ENCODE results near the gene LRCOL1. TPM values are rescaled to one million over a fixed set of nuclear protein-coding genes. Genes with fewer than 3 reads are reported as not detected.

The LRCOL1 gene
- total RNA-seq, 4 donors from 2014 or later: 0.83 TPM; not detected in 3

DNA sequence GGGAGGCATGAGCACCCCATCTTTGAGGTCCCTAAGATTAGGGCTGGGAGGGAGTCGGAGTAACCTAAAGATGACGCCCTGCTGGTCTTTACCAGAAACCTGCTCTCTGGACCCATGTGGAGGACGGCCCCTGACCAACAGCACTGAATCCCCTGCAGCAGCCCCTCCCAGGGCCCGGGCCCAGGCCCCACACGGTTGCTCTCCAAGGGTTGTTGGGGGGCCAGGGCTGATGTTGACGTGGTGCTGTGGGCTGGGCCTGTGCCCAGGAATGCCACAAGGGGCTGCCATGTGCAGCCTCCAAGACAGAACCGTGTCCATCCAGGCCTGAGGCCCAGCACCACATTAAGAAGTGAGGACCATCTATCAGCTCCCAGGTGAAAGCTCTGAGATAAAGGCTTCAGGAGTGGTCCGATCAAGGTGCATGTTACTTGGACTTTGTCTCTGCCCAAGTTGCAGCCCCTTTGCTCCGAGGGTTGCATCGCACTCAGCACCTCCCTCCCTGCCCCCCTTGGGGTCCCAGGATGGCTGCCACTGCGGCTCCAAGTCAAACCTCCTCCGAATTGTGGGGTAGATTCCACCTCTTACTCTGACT lies 29.6 kb downstream of the LRCOL1 start:
- H3K4me1 ChIP-seq: no peaks in the 10 kb centered on the region
- intact Hi-C loops (cut with DNase I; ENCODE audit: low total_unique reads) (no loop called here), in situ Hi-C loops (cut with MboI; ENCODE audit: low sequenced_read_pairs in 4 of 4) (no loop called here)
- ATAC-seq: no peak
- no peak overlapping the region for H3K4me3 ChIP-seq
- H3K9me3 ChIP-seq: no peaks in the 10 kb centered on the region
- TF ChIP-seq, protein P1, sequence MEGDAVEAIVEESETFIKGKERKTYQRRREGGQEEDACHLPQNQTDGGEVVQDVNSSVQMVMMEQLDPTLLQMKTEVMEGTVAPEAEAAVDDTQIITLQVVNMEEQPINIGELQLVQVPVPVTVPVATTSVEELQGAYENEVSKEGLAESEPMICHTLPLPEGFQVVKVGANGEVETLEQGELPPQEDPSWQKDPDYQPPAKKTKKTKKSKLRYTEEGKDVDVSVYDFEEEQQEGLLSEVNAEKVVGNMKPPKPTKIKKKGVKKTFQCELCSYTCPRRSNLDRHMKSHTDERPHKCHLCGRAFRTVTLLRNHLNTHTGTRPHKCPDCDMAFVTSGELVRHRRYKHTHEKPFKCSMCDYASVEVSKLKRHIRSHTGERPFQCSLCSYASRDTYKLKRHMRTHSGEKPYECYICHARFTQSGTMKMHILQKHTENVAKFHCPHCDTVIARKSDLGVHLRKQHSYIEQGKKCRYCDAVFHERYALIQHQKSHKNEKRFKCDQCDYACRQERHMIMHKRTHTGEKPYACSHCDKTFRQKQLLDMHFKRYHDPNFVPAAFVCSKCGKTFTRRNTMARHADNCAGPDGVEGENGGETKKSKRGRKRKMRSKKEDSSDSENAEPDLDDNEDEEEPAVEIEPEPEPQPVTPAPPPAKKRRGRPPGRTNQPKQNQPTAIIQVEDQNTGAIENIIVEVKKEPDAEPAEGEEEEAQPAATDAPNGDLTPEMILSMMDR (IDR thresholded peaks at IDR 0.05 in 4 of 5, conservative IDR thresholded peaks at IDR 0.05 in 1 of 5): no peak
- TF ChIP-seq POLR2A (IDR thresholded peaks at IDR 0.05): no peak
- H3K27me3 ChIP-seq: no peaks in the 10 kb centered on the region
- H3K27ac ChIP-seq: no peak overlapping the region
- no peak for DNase-seq
- H3K36me3 ChIP-seq: peaks cover 0 to 19% of the 10 kb centered on the region in 2 donors

DNA sequence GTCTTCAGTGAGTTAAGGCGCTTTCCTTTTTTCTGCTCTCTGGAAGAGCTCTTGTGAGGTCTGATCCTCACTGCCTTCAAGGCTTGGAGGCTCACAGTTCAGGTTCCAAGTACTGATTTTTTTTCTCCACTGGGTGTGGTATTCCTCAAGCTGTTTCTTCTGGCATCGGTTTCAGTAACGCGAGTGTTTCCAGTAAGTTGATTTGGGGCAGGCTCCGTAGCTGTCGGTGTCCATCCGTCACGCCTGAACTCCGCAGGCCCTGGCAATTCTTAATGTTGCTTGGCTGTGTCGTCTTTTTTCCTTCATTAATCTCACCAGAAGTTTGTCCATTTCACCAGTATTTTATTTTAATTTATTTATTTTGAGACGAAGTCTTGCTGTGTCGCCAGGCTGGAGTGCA lies 30.6 kb downstream of the LRCOL1 start:
- no peak for ATAC-seq

DNA sequence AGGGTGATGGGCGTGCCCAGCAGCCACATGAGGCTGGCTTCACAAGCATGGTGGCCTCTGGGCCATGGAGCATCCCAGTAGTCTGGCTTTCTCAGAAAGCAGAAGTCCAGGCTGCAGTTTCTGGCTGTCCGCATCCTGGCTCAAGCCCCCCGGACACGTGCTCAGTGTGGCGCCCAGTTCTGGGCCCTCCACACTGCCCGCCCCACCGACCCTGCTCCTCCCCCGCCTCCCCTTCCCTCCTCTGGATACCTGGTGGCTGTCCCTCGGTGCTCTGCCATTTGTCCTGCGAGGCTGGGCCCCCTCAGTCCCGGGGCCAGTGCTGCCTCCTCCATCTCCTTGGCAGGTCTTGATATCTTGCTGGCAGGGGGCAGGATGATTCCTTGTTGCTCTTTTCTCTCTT lies 31.6 kb downstream of the LRCOL1 start:
- Histone ChIP-seq H3K4me1 (no peaks in the 10 kb centered on the region), H3K4me3 (no peak overlapping the region), H3K27me3 (no peaks in the 10 kb centered on the region), H3K27ac (no peak overlapping the region), H3K36me3 (peaks cover 0 to 34% of the 10 kb centered on the region in 2 donors), H3K9me3 (no peaks in the 10 kb centered on the region)
- in situ Hi-C loops (cut with MboI; ENCODE audit: low sequenced_read_pairs in 4 of 4): no loop called here
- intact Hi-C loops (cut with DNase I; ENCODE audit: low total_unique reads): no loop called here
- ATAC-seq (no peak), DNase-seq (no peak)
- no peak for TF ChIP-seq POLR2A (IDR thresholded peaks at IDR 0.05)
- TF ChIP-seq, protein P1 (IDR thresholded peaks at IDR 0.05 in 4 of 5, conservative IDR thresholded peaks at IDR 0.05 in 1 of 5): no peak

More for the DNA sequence above, 30.6 kb downstream of the LRCOL1 start:
- Histone ChIP-seq H3K4me1 (no peaks in the 10 kb centered on the region), H3K36me3 (peaks cover 0 to 29% of the 10 kb centered on the region in 2 donors), H3K9me3 (no peaks in the 10 kb centered on the region), H3K27ac (no peak overlapping the region), H3K4me3 (no peak overlapping the region), H3K27me3 (no peaks in the 10 kb centered on the region)
- intact Hi-C loops (cut with DNase I; ENCODE audit: low total_unique reads): no loop called here
- DNase-seq: no peak
- TF ChIP-seq POLR2A (IDR thresholded peaks at IDR 0.05): no peak
- TF ChIP-seq, protein P1 (IDR thresholded peaks at IDR 0.05 in 4 of 5, conservative IDR thresholded peaks at IDR 0.05 in 1 of 5): no peak
- in situ Hi-C loops (cut with MboI; ENCODE audit: low sequenced_read_pairs in 4 of 4): no loop called here

DNA sequence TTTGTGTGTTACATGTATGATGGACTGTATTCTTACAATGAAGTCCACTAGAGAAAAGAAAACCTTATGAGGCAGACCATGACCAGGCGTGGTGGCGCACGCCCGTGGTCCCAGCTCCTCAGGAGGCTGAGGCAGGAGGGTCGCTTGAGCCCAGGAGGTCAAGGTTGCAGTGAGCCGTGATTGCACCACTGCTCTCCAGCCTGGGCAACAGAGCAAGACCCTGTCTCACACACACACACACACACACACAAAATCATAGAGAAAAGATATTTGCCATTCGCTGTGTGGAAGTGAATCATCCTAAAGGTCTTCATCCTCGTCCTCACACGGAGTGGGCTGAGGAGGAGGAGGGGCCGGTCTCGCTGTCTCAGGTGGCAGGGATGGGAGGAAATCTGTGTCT lies 32.3 kb downstream of the LRCOL1 start:
- H3K9me3 ChIP-seq: no peaks in the 10 kb centered on the region
- ATAC-seq: no peak
- TF ChIP-seq, protein P1 (IDR thresholded peaks at IDR 0.05 in 4 of 5, conservative IDR thresholded peaks at IDR 0.05 in 1 of 5): no peak
- no peak for TF ChIP-seq POLR2A (IDR thresholded peaks at IDR 0.05)
- no peak for DNase-seq
- H3K27me3 ChIP-seq: no peaks in the 10 kb centered on the region
- intact Hi-C loops (cut with DNase I; ENCODE audit: low total_unique reads) (no loop called here), in situ Hi-C loops (cut with MboI; ENCODE audit: low sequenced_read_pairs in 4 of 4) (no loop called here)
- peaks cover 0 to 33% of the 10 kb centered on the region in 2 donors for H3K36me3 ChIP-seq
- no peak overlapping the region for H3K4me3 ChIP-seq
- H3K4me1 ChIP-seq: no peaks in the 10 kb centered on the region
- H3K27ac ChIP-seq: no peak overlapping the region

Data from gastrocnemius medialis (tissue), 4 donors.